Measurements from ENCODE around the gene PRKAB1.

The PRKAB1 gene

DNA sequence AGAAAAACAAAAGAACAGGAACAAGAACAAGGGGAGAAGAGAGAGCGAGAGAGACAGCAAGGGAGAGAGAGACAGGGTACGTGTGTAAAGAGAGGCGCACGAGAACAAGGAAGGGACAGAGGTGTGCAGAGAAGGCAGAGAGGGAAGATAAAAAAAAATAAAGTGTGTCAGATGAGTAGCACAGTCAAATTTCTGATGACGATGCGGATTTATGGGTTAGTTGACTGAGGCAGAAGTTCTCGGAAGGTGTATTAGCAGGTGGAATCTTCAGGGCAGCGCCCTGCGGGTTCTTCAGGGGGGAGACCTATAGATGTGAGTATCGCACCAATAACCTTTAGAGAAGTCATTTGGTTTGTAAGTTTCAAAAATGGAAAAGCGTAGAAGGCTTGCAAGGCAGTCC is 44.8 kb downstream of the PRKAB1 start:
- DNase-seq (ENCODE audit: low read depth in 2 of 2): no peak

DNA sequence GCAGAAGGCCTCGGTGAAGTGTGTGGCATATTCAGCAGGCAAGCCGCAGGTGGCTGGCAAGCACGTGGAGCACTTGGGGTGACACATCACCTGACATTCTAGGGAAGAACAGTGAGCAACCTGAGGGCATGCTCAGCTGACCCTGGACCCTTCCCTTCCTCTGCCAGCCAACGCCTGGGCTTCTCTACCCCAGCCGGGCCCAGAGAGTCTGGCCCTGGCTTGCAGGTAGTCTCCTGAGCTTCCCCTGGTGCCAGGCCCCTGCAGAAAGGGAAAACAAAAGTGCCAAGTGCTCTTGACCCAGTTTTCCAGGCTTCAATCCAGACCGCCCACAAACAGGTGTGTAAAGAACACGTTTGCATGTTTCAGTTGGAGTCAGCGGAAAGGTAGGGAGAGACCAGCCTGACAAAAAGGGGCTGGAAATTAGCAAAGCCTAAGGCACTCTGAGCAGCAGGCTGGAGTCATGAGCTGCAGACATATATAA is 45.7 kb downstream of the PRKAB1 start:
- no peak for DNase-seq (ENCODE audit: low read depth in 2 of 2)

DNA sequence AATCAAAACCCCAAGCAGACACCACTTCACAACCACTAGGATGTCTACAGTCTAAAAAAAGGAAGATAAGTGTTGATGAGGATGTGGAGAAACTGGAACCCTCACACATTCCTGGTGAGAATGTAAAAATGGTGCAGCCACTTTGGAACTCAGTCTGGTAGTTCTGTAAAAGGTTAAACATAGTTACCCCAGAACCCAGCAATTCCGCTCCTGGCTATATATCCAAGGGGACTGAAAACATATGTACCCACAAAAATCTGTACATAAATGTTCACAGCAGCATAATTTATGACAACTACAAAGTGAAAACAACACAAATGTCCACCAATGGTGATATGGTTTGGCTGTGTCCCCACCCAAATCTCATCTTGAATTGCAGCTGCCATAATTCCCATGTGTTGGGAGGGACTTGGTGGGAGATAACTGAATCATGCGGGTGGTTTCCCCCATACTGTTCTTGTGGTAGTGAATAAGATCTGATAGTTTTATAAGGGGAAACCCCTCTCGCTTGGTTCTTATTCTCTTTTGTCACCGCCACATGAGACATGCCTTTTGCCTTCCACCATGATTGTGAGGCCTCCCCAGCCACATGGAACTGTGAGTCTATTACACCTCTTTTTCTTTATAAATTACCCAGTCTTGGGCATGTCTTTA is 46.8 kb downstream of the PRKAB1 start:
- DNase-seq (ENCODE audit: low read depth in 2 of 2): no peak

DNA sequence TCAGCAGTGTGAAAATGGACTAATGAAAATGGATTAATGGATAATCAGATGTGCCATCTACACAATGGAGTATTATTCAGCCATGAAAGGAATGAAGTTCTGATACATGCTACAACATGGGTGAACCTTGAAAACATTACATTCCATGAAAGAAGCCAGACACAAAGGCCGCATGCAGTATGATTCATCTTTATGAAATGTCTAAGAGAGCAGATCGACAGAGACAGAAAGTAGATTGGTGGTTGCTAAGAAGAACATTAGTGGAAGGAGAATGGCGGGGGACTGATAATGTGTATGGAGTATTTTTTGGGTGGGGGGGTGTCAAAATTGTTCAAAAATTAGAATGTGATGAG is 47.3 kb downstream of the PRKAB1 start:
- no peak for DNase-seq (ENCODE audit: low read depth in 2 of 2)

DNA sequence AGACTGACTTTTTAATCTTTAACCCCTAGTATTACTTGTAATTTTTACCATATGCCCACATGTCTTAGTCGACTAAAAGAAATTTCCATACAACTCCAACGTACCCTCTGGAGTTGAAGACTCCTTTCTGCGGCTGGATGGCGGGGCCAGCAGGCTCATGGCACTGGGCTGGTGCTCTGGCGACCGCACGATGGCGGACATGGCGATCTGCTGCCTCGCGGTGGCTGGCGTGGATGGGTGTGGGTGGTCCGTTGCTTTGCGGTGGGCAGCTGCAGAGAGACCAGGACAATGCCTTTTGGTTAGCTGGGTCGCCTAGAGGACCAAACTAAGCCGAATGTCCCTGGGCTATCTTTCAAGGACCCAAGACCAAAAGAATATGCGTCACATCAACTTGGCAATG is 50.2 kb downstream of the PRKAB1 start:
- no peak for DNase-seq (ENCODE audit: low read depth in 2 of 2)

DNA sequence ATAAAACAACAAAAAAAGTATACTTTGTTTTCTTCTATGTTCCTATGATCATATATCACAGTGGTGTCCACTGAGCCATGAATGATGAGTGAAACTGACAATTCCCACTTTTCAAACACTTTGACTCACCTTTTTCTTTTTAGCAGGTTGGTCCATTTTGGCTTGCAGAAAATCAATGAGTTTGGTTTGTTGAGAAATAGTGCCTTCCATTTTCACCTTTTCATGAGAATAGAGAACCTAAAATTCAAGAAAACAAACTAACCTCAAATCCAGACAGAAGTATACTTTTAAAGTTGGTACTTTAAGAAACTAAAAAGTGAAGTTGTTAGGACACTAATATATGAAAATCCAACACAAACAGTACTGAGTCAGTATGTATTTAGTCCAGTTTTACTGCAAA is 52.4 kb downstream of the PRKAB1 start:
- DNase-seq (ENCODE audit: low read depth in 2 of 2): no peak

DNA sequence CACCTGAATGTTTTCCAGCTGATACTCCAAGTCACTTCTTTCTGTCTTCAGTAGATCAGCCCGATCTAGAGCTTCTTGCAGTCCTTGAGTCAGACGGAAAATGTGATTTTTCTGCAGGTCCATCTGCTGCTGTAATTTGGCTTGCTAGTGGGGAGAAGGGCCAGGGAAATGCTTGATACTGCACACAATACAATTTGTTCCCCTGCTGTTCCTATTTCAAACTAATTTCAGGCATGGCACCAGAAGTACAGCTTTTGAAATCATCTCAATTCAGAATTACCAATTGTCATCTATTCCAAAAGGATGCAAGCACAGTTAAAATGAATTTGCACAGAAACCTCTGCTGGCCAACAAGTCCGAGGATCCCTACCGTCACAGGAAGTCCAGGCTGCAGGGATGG is 53.4 kb downstream of the PRKAB1 start:
- no peak for DNase-seq (ENCODE audit: low read depth in 2 of 2)

DNA sequence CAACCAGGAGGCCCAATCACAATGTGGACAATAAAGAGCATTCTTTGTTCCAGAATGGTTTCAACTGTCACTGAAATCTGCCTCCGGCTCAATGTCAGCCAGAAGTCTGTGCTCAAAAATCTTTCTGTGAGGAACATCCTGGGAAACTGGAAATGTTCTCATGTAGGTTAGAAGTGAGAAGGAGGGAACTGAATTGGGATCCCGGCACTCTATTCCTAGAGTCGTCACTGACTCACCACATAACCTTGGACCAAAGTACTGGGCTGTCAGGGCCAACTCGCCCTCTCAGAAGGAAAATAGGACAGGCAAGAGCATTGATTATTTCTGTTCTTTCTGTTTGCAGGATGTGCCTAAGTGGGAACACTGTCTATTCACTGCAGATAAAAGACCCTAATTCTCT is 57.6 kb downstream of the PRKAB1 start:
- DNase-seq (ENCODE audit: low read depth in 2 of 2): no peak

DNA sequence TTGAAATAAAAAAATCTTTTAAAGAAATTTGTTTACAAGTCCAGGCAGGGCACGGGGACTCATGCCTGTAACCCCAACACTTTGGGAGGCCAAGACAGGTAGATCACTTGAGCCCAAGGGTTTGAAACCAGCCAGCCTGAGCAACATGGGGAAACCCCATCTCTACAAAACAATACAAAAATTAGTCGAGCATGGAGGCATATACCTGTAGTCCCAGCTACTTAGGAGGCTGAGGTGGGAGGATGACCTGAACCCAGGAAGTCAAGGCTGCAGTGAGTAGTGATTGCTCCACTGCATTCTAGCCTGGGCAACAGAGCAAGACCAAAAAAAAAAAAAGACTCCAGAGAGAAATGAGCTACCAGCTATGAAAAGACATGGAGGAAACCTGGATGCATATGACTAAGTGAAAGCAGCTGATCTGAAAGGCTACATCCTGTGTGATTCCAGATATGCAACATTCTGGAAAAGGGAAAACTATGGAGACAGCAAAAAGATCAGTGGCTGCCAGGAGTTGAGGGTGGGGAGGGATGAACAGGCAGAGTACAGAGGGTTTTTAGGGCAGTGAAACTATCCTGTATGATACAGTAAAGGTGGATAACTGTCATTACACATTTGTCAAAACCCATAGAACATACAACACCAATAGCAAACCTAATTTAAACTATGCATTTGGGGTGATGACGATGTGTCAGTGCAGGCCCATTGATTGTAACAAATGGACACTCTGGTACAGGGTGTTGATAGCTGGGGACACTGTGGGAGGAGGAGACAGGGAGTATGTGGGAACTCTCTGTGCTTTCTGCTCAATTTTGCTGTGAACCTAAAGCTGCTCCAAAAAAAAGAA is 59.9 kb downstream of the PRKAB1 start:
- DNase-seq (ENCODE audit: low read depth in 2 of 2): no peak

DNA sequence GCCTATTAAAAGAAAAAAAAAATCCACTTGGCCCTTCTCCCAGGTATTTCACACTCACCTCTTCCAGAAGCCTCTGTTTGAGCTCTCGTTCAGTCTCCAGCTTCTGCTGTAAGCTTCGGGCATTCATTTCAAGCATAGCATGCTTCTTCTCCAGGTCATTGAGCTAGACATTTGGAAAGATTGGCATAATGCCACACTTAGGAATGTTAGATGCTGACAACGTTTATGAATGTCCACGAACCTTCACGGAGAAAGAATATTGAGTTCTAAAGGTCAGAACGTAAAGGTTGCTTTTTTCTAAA is 60.5 kb downstream of the PRKAB1 start:
- no peak for DNase-seq (ENCODE audit: low read depth in 2 of 2)

DNA sequence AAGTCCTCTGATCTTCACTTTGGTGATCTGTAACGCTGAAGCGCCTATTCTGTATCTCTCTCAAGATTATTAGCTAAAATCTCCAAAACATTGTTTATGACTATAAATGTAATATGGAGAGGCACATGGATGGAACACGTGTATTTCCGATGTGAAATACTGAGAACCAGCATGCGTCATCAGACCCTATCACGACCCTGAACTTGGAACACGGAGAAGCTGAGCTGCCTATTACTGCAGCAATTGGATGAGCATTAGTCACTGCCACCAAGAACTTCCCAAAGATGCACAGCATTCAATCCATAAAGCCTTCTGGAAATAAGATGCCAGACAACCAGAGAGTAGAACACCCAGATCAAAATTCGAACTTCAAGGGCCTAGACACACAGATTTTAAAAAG is 61.9 kb downstream of the PRKAB1 start:
- no peak for DNase-seq (ENCODE audit: low read depth in 2 of 2)

DNA sequence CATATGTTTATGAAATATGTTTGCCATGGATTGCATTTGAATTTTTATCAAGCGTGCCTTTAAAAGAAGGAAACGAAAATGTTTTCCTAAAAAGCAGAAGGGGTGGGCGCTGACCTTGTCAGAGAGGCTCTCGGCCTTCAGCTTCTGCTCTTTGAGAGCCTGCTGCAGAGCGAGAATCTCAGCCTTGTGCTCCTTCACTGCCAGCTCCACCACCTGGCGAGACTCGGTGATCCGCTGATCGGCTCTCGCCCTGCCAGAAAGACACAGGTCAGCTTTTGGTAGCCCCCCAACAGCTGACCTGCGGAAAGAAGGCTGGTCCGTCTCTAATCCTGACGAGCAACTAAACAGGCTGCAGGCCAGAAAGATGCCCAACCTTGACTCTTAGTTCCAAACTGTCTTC is 62.4 kb downstream of the PRKAB1 start:
- DNase-seq (ENCODE audit: low read depth in 2 of 2): no peak
